B cell (primary cell): ENCODE data around the gene EDN3. TPM values are rescaled to one million over a fixed set of nuclear protein-coding genes. Genes with fewer than 3 reads are reported as not detected.

Experiments used
- ATAC-seq: fragments of 200-7000 bp; cut with Tn5 transposase; one replicate; pipeline ENCODE4 v1.10.0; 2021; ENCODE audit warnings: low read depth, mild to moderate bottlenecking, moderate number of reproducible peaks, moderate library complexity
- CTCF ChIA-PET: fragments of 350-600 bp; sonication (Branson Sonifier 250); formaldehyde crosslinking; loops from one replicate; lab custom pipeline; 2021; ENCODE audit warnings: antibody characterized with exemption, inconsistent platforms; lab: Charles Lee
- POLR2A ChIA-PET: fragments of 350-600 bp; sonication (Branson Sonifier 250); formaldehyde crosslinking; loops from one replicate; lab custom pipeline; 2021; ENCODE audit warnings: antibody characterized with exemption; lab: Charles Lee
- DNase-seq: peaks from one replicate; pipeline ENCODE4 v3.0.0; 2013
- H2AFZ ChIP-seq: 2 replicates; pipeline ENCODE4 v1.6.1; 2012; ENCODE audit warnings: mild to moderate bottlenecking, low read depth, low read length; ENCODE audit not compliant: insufficient read depth, poor library complexity, severe bottlenecking
- H3K27ac ChIP-seq, 2 donors: 1 replicate in 1 of 2; 2 replicates in 1 of 2; pipeline ENCODE4 v1.5.1; 2012 to 2013; ENCODE audit warnings: low read length in 2 of 2, mild to moderate bottlenecking in 2 of 2, moderate library complexity in 1 of 2
- H3K27me3 ChIP-seq, 4 experiments: fragments of 200-600 bp in 1 of 4; sonication (generic) in 1 of 4; replicated peaks in 1 of 4; 1 replicate in 2 of 4; 2 replicates in 2 of 4; pipeline versions ENCODE4 v1.6.1 to v1.7.0; 2013 to 2016; ENCODE audit warnings: low read length in 3 of 4, mild to moderate bottlenecking in 2 of 4, mixed read lengths in 1 of 4, moderate library complexity in 1 of 4; ENCODE audit not compliant: insufficient read depth in 4 of 4, control insufficient read depth in 3 of 4; ENCODE audit errors: control extremely low read depth in 1 of 4
- H3K36me3 ChIP-seq, 2 experiments: replicated peaks in 1 of 2; 1 replicate in 1 of 2; 2 replicates in 1 of 2; pipeline versions ENCODE4 v1.6.1 to v1.7.1; 2013; ENCODE audit warnings: low read length in 1 of 2; ENCODE audit not compliant: insufficient read depth in 2 of 2, control insufficient read depth in 1 of 2; ENCODE audit errors: control extremely low read depth in 1 of 2, extremely low read depth in 1 of 2
- H3K4me1 ChIP-seq, 2 donors: fragments of 200-600 bp in 1 of 2; sonication (generic) in 1 of 2; 1 replicate in 1 of 2; 2 replicates in 1 of 2; pipeline versions ENCODE4 v1.5.1 to v1.6.1; 2013 to 2017; ENCODE audit warnings: low read length in 2 of 2; ENCODE audit not compliant: control insufficient read depth in 2 of 2, insufficient read depth in 2 of 2
- H3K4me2 ChIP-seq: replicated peaks from 2 replicates; pipeline ENCODE3; 2012; ENCODE audit warnings: mild to moderate bottlenecking, low read depth, low read length; ENCODE audit not compliant: poor library complexity, severe bottlenecking
- H3K4me3 ChIP-seq, 5 experiments: fragments of 200-600 bp in 1 of 5; sonication (generic) in 1 of 5; 1 replicate in 3 of 5; 2 replicates in 2 of 5; pipeline versions ENCODE4 v1.5.1 to v1.7.0; 2011 to 2016; ENCODE audit warnings: low read length in 4 of 5, mild to moderate bottlenecking in 4 of 5, low read depth in 2 of 5, control low read depth in 1 of 5, moderate library complexity in 1 of 5; ENCODE audit not compliant: insufficient read depth in 1 of 5; ENCODE audit errors: control extremely low read depth in 1 of 5, extremely low read depth in 1 of 5
- H3K79me2 ChIP-seq: fragments of 200-600 bp; sonication (generic); one replicate; pipeline ENCODE4 v1.6.0; 2016; ENCODE audit warnings: low read length; ENCODE audit not compliant: control insufficient read depth, insufficient read depth
- H3K9ac ChIP-seq: fragments of 200-600 bp; sonication (generic); 2 replicates; pipeline ENCODE4 v1.6.1; 2017; ENCODE audit warnings: mild to moderate bottlenecking, low read length, moderate library complexity
- H3K9me3 ChIP-seq, 3 donors: one replicate each; pipeline versions ENCODE4 v1.6.1 to v1.7.1; 2013; ENCODE audit warnings: low read length in 2 of 3; ENCODE audit not compliant: control insufficient read depth in 2 of 3, insufficient read depth in 1 of 3; ENCODE audit errors: control extremely low read depth in 1 of 3
- H4K20me1 ChIP-seq: 2 replicates; pipeline ENCODE4 v1.6.0; 2012; ENCODE audit warnings: mild to moderate bottlenecking, low read length; ENCODE audit not compliant: insufficient read depth, control insufficient read depth, poor library complexity, severe bottlenecking
- H3K27ac Mint-ChIP-seq: one replicate; pipeline ENCODE4 v1.8.0; 2021; ENCODE audit warnings: mixed read lengths
- H3K27me3 Mint-ChIP-seq: one replicate; pipeline ENCODE4 v1.8.0; 2021; ENCODE audit warnings: mixed read lengths
- H3K4me1 Mint-ChIP-seq: one replicate; pipeline ENCODE4 v1.8.0; 2021; ENCODE audit warnings: mixed read lengths
- H3K4me3 Mint-ChIP-seq: one replicate; pipeline ENCODE4 v1.8.0; 2021; ENCODE audit warnings: mixed read lengths
- H3K9me3 Mint-ChIP-seq: one replicate; pipeline ENCODE4 v1.8.0; 2022; ENCODE audit warnings: mixed read lengths; ENCODE audit not compliant: insufficient read depth
- CTCF ChIP-seq: fragments of 200-600 bp; IDR thresholded peaks from one replicate; pipeline ENCODE4 v1.8.0; 2022; ENCODE audit warnings: antibody characterized with exemption, mild to moderate bottlenecking
- EZH2 ChIP-seq: IDR thresholded peaks from 2 replicates; pipeline ENCODE4 v1.6.1; 2012; ENCODE audit warnings: borderline replicate concordance, low read depth, mild to moderate bottlenecking, moderate library complexity, low read length; ENCODE audit not compliant: insufficient read depth, poor library complexity, severe bottlenecking
- WGBS: methylation state at CpG from one replicate; pipeline ENCODE4 v1.1.5; 2013; ENCODE audit warnings: missing lambda C conversion rate; ENCODE audit not compliant: insufficient coverage; 5-methylcytosine and 5-hydroxymethylcytosine counted together
- intact Hi-C: fragments of 100-400 bp; cut with micrococcal nuclease; formaldehyde crosslinking; loops from one replicate; pipeline ENCODE4 v1.10.0; 2022
- polyA plus RNA-seq: library from polyadenylated mRNA; depleted of rRNA; stranded (reverse); fragments of >200 nt; gene quantifications from 2 replicates; pipeline ENCODE4 v1.2.3, GENCODE V29; 2012
- total RNA-seq, 2 donors: library from RNA; stranded (reverse); fragments of 120-200 nt in 1 of 2; gene quantifications; 1 replicate in 1 of 2; 2 replicates in 1 of 2; pipeline versions ENCODE4 v1.2.3 to v1.2.4, GENCODE V29; 2013 to 2022

EDN3 gene
- total and polyA plus RNA-seq, 2 donors (not counting 1 experiment from before 2014, with no cell fraction given), result 0.04 TPM; not detected in 1

- Histone ChIP-seq H3K4me2 (no peak overlapping the region), H3K27ac (no peak overlapping the region), H3K4me3 (no peak overlapping the region), H3K9ac (no peak overlapping the region), H3K27me3 (peaks cover 0 to 1% (median 0%) of the 10 kb centered on the region in 4 experiments), H3K9me3 (peaks cover 0 to 1% (median 0%) of the 10 kb centered on the region in 3 donors), H3K79me2 (no peaks in the 10 kb centered on the region), H4K20me1 (no peaks in the 10 kb centered on the region), H3K36me3 (no peaks in the 10 kb centered on the region), H2AFZ (no peak overlapping the region), H3K4me1 (no peaks in the 10 kb centered on the region)
- TF ChIP-seq EZH2 (no peak), CTCF (no peak)
- ATAC-seq (no peak), DNase-seq (no peak)
- H3K4me3 Mint-ChIP-seq, result no peak overlapping the region
- POLR2A ChIA-PET, result no interaction called here
- H3K4me1 Mint-ChIP-seq, result no peaks in the 10 kb centered on the region
- H3K27me3 Mint-ChIP-seq, result peaks cover 8% of the 10 kb centered on the region
- CTCF ChIA-PET, result no interaction called here
- WGBS, result 100% methylated on average over 3 of the region's 10 CpGs
- H3K9me3 Mint-ChIP-seq, result no peaks in the 10 kb centered on the region
- no peak overlapping the region for H3K27ac Mint-ChIP-seq
- intact Hi-C loops, result no loop called here
Measured at GRCh38 chr20:59351157-59352040, 51.0 kb downstream of the EDN3 start.

- no peaks in the 10 kb centered on the region for H3K79me2 ChIP-seq
Measured at GRCh38 chr20:59352541-59352940, 52.1 kb downstream of the EDN3 start.

More at GRCh38 chr20:59352541-59352940, 52.1 kb downstream of the EDN3 start:
- H3K4me2 ChIP-seq, result no peak overlapping the region
- ChIA-PET CTCF (no interaction called here), POLR2A (no interaction called here)
- WGBS, result 100% methylated on average over 1 of the region's 4 CpGs
- no peak overlapping the region for H3K27ac ChIP-seq
- no peak overlapping the region for H2AFZ ChIP-seq
- no peaks in the 10 kb centered on the region for H3K9me3 Mint-ChIP-seq
- intact Hi-C loops, result no loop called here
- no peak for ATAC-seq
- H3K27me3 ChIP-seq, result peaks cover 0 to 9% (median 0%) of the 10 kb centered on the region in 4 experiments
- no peak overlapping the region for H3K9ac ChIP-seq
- H3K4me3 Mint-ChIP-seq, result no peak overlapping the region
- H3K27ac Mint-ChIP-seq, result no peak overlapping the region
- peaks cover 8% of the 10 kb centered on the region for H3K27me3 Mint-ChIP-seq
- TF ChIP-seq CTCF (no peak), EZH2 (no peak)
- H3K4me1 ChIP-seq, result no peaks in the 10 kb centered on the region
- H3K9me3 ChIP-seq, result no peaks in the 10 kb centered on the region
- H3K36me3 ChIP-seq, result no peaks in the 10 kb centered on the region
- no peak overlapping the region for H3K4me3 ChIP-seq
- H3K4me1 Mint-ChIP-seq, result no peaks in the 10 kb centered on the region
- H4K20me1 ChIP-seq, result no peaks in the 10 kb centered on the region
- no peak for DNase-seq
